Omental fat pad (tissue), 4 donors: ENCODE data around the gene KRTAP19-4. TPM values are rescaled to one million over a fixed set of nuclear protein-coding genes. Genes with fewer than 3 reads are reported as not detected.

Experiments
- ATAC-seq: fragments of 150-250 bp; one replicate; pipeline ENCODE4 v1.9.1; 2016; ENCODE audit warnings: mild to moderate bottlenecking, moderate library complexity; ENCODE audit not compliant: low FRiP score
- DNase-seq: peaks from one replicate; pipeline ENCODE4 v3.0.0-alpha.2; 2019; ENCODE audit warnings: low spot score
- CTCF ChIP-seq, 3 donors: fragments of 450-650 bp; IDR thresholded peaks; one replicate each; pipeline ENCODE4 v1.5.1; 2016 to 2017; ENCODE audit warnings: antibody characterized with exemption in 3 of 3, mild to moderate bottlenecking in 3 of 3, moderate library complexity in 2 of 3
- total RNA-seq, 4 donors: library from RNA; depleted of rRNA; stranded (reverse); fragments of >200 nt; gene quantifications; one replicate each; pipeline ENCODE4 v1.1.0, GENCODE V29; 2016

The KRTAP19-4 gene
- total RNA-seq, 4 donors from 2014 or later: not detected

DNA sequence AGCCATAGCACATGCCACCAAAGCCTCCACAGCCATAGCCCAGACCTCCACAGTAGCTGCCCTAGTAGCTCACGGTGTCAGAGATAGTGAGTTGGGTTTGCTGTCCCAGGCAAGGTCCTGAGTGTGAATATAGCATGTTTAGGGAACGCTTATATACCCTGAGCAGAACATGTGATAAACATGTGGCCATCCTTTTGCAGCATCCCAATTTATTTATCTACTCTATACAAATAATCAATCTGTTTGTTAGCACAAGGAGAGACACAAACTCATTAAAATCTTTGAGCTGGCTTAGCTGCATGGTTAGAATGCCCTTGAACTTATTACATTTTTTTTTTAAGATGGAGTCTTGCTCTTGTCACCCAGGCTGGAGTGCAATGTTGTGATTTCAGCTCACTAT is 9.6 kb downstream of the KRTAP19-4 start, which contains the start of gene KRTAP19-2:
TSS of gene KRTAP19-2 (minus strand) at position 101 of the 400 bp plus-strand sequence. CDS start at position 13, 88 bp downstream.
- DNase-seq (no peak), ATAC-seq (no peak)
- TF ChIP-seq CTCF (IDR thresholded peaks at IDR 0.05): no peak

DNA sequence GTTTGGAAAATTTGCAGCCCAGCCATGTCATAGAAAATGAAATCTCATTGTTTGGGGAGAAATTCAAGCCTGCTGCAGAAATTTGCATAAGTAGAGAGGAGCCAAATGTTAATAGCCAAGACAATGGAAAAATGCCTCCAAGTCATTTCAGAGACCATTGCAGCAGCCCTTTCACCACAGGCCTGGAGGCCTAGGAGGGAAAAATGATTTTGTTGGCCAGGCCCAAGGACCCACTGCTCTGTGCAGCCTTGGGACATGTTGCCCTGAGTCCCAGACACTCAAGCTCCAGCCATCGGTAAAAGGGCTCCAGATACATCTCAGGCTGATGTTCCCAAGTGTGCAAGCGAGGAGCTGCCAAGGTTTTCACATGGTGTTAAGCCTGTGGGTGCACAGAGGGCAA is 10.8 kb downstream of the KRTAP19-4 start:
- no peak for TF ChIP-seq CTCF (IDR thresholded peaks at IDR 0.05)
- DNase-seq: no peak
- ATAC-seq: no peak

DNA sequence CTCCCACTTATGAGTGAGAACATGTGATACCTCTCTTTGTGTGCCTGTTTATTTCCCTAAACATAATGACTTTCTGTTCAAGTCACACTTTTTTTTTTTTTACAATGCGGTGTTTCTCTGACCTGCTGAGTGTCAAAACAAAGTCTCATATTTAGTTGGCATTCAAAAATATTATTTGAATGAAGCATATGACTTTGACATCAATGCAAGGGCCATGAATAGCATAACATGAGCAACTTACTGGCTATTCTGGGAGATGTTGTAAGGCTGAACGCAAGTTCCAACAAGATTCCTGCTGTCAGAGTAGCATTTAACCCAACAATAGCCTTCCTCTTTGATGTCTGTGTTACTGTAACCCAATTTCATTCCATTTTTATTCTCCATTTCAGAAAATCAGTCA is 14.8 kb downstream of the KRTAP19-4 start:
- no peak for TF ChIP-seq CTCF (IDR thresholded peaks at IDR 0.05)
- DNase-seq (no peak), ATAC-seq (no peak)

- no peak for DNase-seq
- no peak for ATAC-seq
- TF ChIP-seq CTCF (IDR thresholded peaks at IDR 0.05): no peak
Measured at GRCh38 chr21:30480145-30480544, 16.8 kb downstream of the KRTAP19-4 start, which contains the start of gene KRTAP19-1. KRTAP19-1 (minus strand) TSS chr21:30480367; CDS start chr21:30480317, 50 bp downstream.

DNA sequence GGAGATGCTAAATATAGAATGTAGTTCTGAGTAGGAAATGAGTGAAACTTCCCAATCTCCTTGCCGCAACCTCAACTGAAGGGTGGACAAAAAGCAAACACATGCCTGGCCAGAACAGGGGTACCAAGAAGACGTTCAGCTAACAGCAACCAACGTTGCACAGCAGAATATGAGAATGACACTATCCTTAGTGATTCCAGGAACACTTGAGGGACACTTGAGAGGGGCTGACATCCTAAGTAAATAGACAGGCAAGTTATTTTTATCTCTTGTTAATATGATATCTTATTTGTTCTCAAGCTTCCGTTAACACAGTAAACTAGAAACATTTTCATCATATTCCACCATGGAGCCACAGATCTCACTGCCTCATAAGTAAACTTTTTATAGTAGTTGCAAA is 17.7 kb downstream of the KRTAP19-4 start:
- no peak for DNase-seq
- no peak for ATAC-seq
- no peak for TF ChIP-seq CTCF (IDR thresholded peaks at IDR 0.05)

- TF ChIP-seq CTCF (IDR thresholded peaks at IDR 0.05): no peak
- ATAC-seq: no peak
- no peak for DNase-seq
Measured at GRCh38 chr21:30478004-30478403, 19.0 kb downstream of the KRTAP19-4 start.

DNA sequence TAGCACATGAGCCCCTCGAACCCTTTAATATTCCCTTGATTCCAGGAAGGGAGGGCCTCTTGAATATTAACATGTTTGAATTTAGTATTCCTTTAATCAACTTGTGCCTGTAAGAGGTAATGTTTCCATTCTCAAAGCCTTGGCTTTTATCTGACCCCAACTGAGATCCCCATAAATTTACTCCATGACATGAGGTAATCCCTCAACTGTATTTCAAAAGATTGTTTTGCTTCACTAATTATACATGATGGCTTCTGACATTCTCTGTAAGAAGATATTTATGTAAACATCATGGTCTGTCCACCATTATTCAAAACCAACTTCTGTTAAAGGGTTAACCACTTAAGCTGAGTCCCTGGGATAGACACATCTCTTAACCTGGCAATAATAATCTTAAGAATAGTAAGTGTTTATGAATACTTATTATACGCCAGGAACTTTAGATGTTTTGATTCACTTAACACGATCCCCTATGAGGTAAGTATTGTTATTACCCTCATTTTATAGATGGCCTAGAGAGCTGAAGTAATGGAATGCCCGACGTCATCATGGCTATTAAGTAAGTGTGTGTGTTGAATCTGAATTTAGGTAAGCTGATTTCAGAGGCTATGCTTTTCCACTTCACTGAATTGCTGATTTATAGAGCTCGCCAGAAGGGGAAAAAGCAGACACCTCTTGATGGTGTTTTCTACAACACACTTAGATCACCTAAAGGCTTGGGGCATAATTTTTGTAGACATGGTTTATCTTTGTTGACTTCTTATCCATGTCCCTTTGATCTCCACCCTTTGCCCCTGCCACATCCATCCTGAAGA is 27.9 kb downstream of the KRTAP19-4 start:
- no peak for DNase-seq
- ATAC-seq: no peak
- TF ChIP-seq CTCF (IDR thresholded peaks at IDR 0.05): no peak
